ENCODE data around the gene NGF.

NGF gene

GRCh38 chr1:115308969-115309368, 29.1 kb downstream of the NGF start:
- DNase-seq, result no peak

- no peak for DNase-seq
These were observed 30.4 kb downstream of the NGF start for GRCh38 chr1:115307661-115308060.

- no peak for DNase-seq
These were observed 31.9 kb downstream of the NGF start for GRCh38 chr1:115306146-115306545.

- DNase-seq, result no peak
These were observed 34.7 kb downstream of the NGF start for GRCh38 chr1:115303364-115303763.

- DNase-seq, result no peak
These were observed 35.6 kb downstream of the NGF start for GRCh38 chr1:115302390-115302961.

GRCh38 chr1:115301438-115302020, 36.5 kb downstream of the NGF start:
- DNase-seq, result no peak

- no peak for DNase-seq
These were observed 37.8 kb downstream of the NGF start for GRCh38 chr1:115300087-115300876.

GRCh38 chr1:115299266-115299665, 38.8 kb downstream of the NGF start:
- DNase-seq, result no peak

GRCh38 chr1:115296981-115297380, 41.1 kb downstream of the NGF start:
- no peak for DNase-seq

GRCh38 chr1:115295904-115296696, 41.9 kb downstream of the NGF start:
- no peak for DNase-seq

- no peak for DNase-seq
These were observed 44.1 kb downstream of the NGF start for GRCh38 chr1:115293899-115294298.

- DNase-seq, result no peak
These were observed 45.0 kb downstream of the NGF start for GRCh38 chr1:115293006-115293405.

GRCh38 chr1:115291741-115292140, 46.3 kb downstream of the NGF start:
- no peak for DNase-seq

GRCh38 chr1:115289940-115290339, 48.1 kb downstream of the NGF start:
- DNase-seq, result no peak

- no peak for DNase-seq
These were observed 49.4 kb downstream of the NGF start for GRCh38 chr1:115288591-115289198.

GRCh38 chr1:115286431-115287205, 51.4 kb downstream of the NGF start:
- DNase-seq, result no peak

GRCh38 chr1:115284209-115284608, 53.8 kb downstream of the NGF start:
- DNase-seq, result no peak

GRCh38 chr1:115283681-115284146, 54.3 kb downstream of the NGF start:
- no peak for DNase-seq

GRCh38 chr1:115283249-115283648, 54.8 kb downstream of the NGF start:
- no peak for DNase-seq

- peak in 1 of 2 donors; percentile 66 for DNase-seq
These were observed 55.2 kb downstream of the NGF start for GRCh38 chr1:115282807-115283208.

- DNase-seq, result no peak
These were observed 56.9 kb downstream of the NGF start for GRCh38 chr1:115281143-115281542.

- no peak for DNase-seq
These were observed 58.0 kb downstream of the NGF start for GRCh38 chr1:115280064-115280463.

Data from inflammatory macrophage treated with lipopolysaccharide for 1 hour (primary cell).